Measurements from ENCODE around the gene LRRTM3.

Gene LRRTM3

GRCh38 chr10:67022099-67022498 lies 96.3 kb downstream of the LRRTM3 start:
- no peak for DNase-seq (ENCODE audit: low spot score)

GRCh38 chr10:67033878-67034277 lies 108.0 kb downstream of the LRRTM3 start:
- DNase-seq (ENCODE audit: low spot score) = no peak

- no peak for DNase-seq (ENCODE audit: low spot score)
Measured at GRCh38 chr10:67036808-67037207, 111.0 kb downstream of the LRRTM3 start.

- no peak for DNase-seq (ENCODE audit: low spot score)
Measured at GRCh38 chr10:67043041-67043440, 117.2 kb downstream of the LRRTM3 start.

GRCh38 chr10:67045404-67045803 lies 119.6 kb downstream of the LRRTM3 start:
- no peak for DNase-seq (ENCODE audit: low spot score)

- DNase-seq (ENCODE audit: low spot score) = no peak
Measured at GRCh38 chr10:67046507-67046906, 120.7 kb downstream of the LRRTM3 start.

- no peak for DNase-seq (ENCODE audit: low spot score)
Measured at GRCh38 chr10:67049988-67050387, 124.2 kb downstream of the LRRTM3 start.

GRCh38 chr10:67050415-67050814 lies 124.6 kb downstream of the LRRTM3 start:
- no peak for DNase-seq (ENCODE audit: low spot score)

- no peak for DNase-seq (ENCODE audit: low spot score)
Measured at GRCh38 chr10:67072654-67073053, 146.8 kb downstream of the LRRTM3 start.

- no peak for DNase-seq (ENCODE audit: low spot score)
Measured at GRCh38 chr10:67075491-67075971, 149.7 kb downstream of the LRRTM3 start.

GRCh38 chr10:67076144-67076543 lies 150.3 kb downstream of the LRRTM3 start:
- no peak for DNase-seq (ENCODE audit: low spot score)

GRCh38 chr10:67077376-67077775 lies 151.5 kb downstream of the LRRTM3 start:
- DNase-seq (ENCODE audit: low spot score) = no peak

GRCh38 chr10:67079126-67079525 lies 153.3 kb downstream of the LRRTM3 start:
- DNase-seq (ENCODE audit: low spot score) = no peak

GRCh38 chr10:67086327-67087134 lies 160.7 kb downstream of the LRRTM3 start:
- DNase-seq (ENCODE audit: low spot score) = no peak

GRCh38 chr10:67087135-67087425 lies 161.2 kb downstream of the LRRTM3 start:
- DNase-seq (ENCODE audit: low spot score) = no peak

- no peak for DNase-seq (ENCODE audit: low spot score)
Measured at GRCh38 chr10:67088036-67088435, 162.2 kb downstream of the LRRTM3 start.

- no peak for DNase-seq (ENCODE audit: low spot score)
Measured at GRCh38 chr10:67095531-67095930, 169.7 kb downstream of the LRRTM3 start.

GRCh38 chr10:67098461-67098860 lies 172.6 kb downstream of the LRRTM3 start:
- DNase-seq (ENCODE audit: low spot score) = no peak

- DNase-seq (ENCODE audit: low spot score) = no peak
Measured at GRCh38 chr10:67100951-67101350, 175.1 kb downstream of the LRRTM3 start.

GRCh38 chr10:67107670-67108069 lies 181.8 kb downstream of the LRRTM3 start:
- no peak for DNase-seq (ENCODE audit: low spot score)

GRCh38 chr10:67110286-67110685 lies 184.4 kb downstream of the LRRTM3 start:
- no peak for DNase-seq (ENCODE audit: low spot score)

- no peak for DNase-seq (ENCODE audit: low spot score)
Measured at GRCh38 chr10:67112765-67113164, 186.9 kb downstream of the LRRTM3 start.

GRCh38 chr10:67114945-67115344 lies 189.1 kb downstream of the LRRTM3 start:
- no peak for DNase-seq (ENCODE audit: low spot score)

GRCh38 chr10:67115972-67116371 lies 190.1 kb downstream of the LRRTM3 start:
- DNase-seq (ENCODE audit: low spot score) = no peak

All from CD4-positive, alpha-beta T cell treated with Interleukin-15 for 4 hours (primary cell).